Stomach (tissue), 9 donors: ENCODE measurements around the gene GRIN2B. TPM values are rescaled to one million over a fixed set of nuclear protein-coding genes. Genes with fewer than 3 reads are reported as not detected.

ENCODE experiments used
- DNase-seq, 2 donors: peaks; one replicate each; pipeline versions ENCODE4 v3.0.0 to v3.0.0-alpha.2; 2013 to 2019
- H3K27ac ChIP-seq, 5 donors: fragments of 200-600 bp in 4 of 5; sonication (generic) in 4 of 5; one replicate each; pipeline ENCODE4 v1.5.1; 2013 to 2019; ENCODE audit warnings: mild to moderate bottlenecking in 1 of 5, moderate library complexity in 1 of 5
- H3K27me3 ChIP-seq, 3 donors: fragments of 200-600 bp; sonication (generic); one replicate each; pipeline ENCODE4 v1.5.1; 2017 to 2019; ENCODE audit warnings: mixed run types in 1 of 3
- H3K36me3 ChIP-seq, 4 donors: fragments of 200-600 bp; sonication (generic); 1 replicate in 3 of 4; 2 replicates in 1 of 4; pipeline ENCODE4 v1.5.1; 2016 to 2019
- H3K4me1 ChIP-seq, 4 donors: fragments of 200-600 bp; sonication (generic); one replicate each; pipeline ENCODE4 v1.5.1; 2016 to 2019
- H3K4me3 ChIP-seq, 4 donors: fragments of 200-600 bp; sonication (generic) in 3 of 4; one replicate each; pipeline ENCODE4 v1.5.1; 2016 to 2019; ENCODE audit warnings: mild to moderate bottlenecking in 1 of 4
- H3K9me3 ChIP-seq, 4 donors: fragments of 200-600 bp; sonication (generic); one replicate each; pipeline ENCODE4 v1.5.1; 2016 to 2019
- EP300 ChIP-seq: sonication (generic); formaldehyde crosslinking; IDR thresholded peaks from one replicate; pipeline ENCODE4 v1.6.1; 2017; ENCODE audit warnings: antibody characterized with exemption
- POLR2A ChIP-seq, 4 donors: fragments of 450-650 bp; IDR thresholded peaks; one replicate each; pipeline ENCODE4 v1.6.1; 2016; ENCODE audit warnings: antibody characterized with exemption in 4 of 4, control low read depth in 2 of 4, mild to moderate bottlenecking in 1 of 4, moderate library complexity in 1 of 4
- POLR2AphosphoS5 ChIP-seq, 3 donors: sonication (generic); formaldehyde crosslinking; IDR thresholded peaks; one replicate each; pipeline ENCODE4 v1.6.1; 2016; ENCODE audit warnings: antibody characterized with exemption in 3 of 3
- WGBS, 5 donors: extraction: QIAGEN DNeasy Blood & Tissue Kit in 3 of 5; methylation state at CpG; one replicate each; pipeline versions ENCODE4 v1.1.5 to v1.1.7; 2013 to 2018; 5-methylcytosine and 5-hydroxymethylcytosine counted together
- intact Hi-C: fragments of 100-400 bp; cut with DNase I; formaldehyde crosslinking; loops from one replicate; pipeline ENCODE4 v1.15.1; 2023; ENCODE audit warnings: low total_unique reads
- polyA plus RNA-seq, 3 donors: library from polyadenylated mRNA; stranded (reverse); fragments of 200-250 nt; gene quantifications; one replicate each; pipeline ENCODE4 v1.2.3, GENCODE V29; 2013
- total RNA-seq, 5 donors: library from RNA; depleted of rRNA; stranded (reverse); fragments of >200 nt; gene quantifications; one replicate each; pipeline versions ENCODE4 v1.1.0 to v1.2.3, GENCODE V29; 2014 to 2016
- TF ChIP-seq, protein P1 (sequence below), 7 experiments: fragments of 450-650 bp in 4 of 7; fragments of 200-600 bp in 3 of 7; sonication (generic) in 3 of 7; IDR thresholded peaks; one replicate each; pipeline ENCODE4 v1.5.1; 2016 to 2019; ENCODE audit warnings: antibody characterized with exemption in 7 of 7, control low read depth in 2 of 7, mild to moderate bottlenecking in 1 of 7
- donor health status: healthy with polysubstance abuse.
- donor health status: Bipolar disorder and iron deficiency.
- donor health status: healthy.

GRIN2B gene
- total and polyA plus RNA-seq, 8 donors, result under 0.01 to 0.55 (median 0.23) TPM; not detected in 4

DNA sequence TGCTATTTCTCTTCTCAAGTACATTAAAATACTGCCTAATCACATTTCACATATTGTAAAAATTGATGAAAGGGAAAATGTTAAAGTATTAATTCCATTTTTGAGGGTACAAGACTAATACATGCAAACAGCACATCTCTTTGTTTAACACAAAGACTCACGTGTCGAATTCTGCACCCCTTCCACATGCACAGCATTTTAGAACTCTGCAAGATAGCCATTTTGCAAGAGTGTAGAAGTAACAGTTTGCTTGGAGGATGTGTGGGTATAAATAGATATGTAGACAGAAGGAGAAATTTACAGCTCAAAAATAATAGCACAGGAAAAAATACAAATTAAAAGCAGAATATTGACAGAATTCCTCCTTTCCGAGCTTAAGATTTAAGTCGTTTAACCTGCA, 2.5 kb downstream of the GRIN2B start:
- no peak overlapping the region for H3K4me3 ChIP-seq
- no peak overlapping the region for H3K27ac ChIP-seq
- intact Hi-C loops, result no loop called here
- no peak for DNase-seq
- TF ChIP-seq EP300 (no peak), POLR2AphosphoS5 (IDR thresholded peaks at IDR 0.05) (no peak), POLR2A (IDR thresholded peaks at IDR 0.05) (no peak)
- TF ChIP-seq, protein P1, sequence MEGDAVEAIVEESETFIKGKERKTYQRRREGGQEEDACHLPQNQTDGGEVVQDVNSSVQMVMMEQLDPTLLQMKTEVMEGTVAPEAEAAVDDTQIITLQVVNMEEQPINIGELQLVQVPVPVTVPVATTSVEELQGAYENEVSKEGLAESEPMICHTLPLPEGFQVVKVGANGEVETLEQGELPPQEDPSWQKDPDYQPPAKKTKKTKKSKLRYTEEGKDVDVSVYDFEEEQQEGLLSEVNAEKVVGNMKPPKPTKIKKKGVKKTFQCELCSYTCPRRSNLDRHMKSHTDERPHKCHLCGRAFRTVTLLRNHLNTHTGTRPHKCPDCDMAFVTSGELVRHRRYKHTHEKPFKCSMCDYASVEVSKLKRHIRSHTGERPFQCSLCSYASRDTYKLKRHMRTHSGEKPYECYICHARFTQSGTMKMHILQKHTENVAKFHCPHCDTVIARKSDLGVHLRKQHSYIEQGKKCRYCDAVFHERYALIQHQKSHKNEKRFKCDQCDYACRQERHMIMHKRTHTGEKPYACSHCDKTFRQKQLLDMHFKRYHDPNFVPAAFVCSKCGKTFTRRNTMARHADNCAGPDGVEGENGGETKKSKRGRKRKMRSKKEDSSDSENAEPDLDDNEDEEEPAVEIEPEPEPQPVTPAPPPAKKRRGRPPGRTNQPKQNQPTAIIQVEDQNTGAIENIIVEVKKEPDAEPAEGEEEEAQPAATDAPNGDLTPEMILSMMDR (IDR thresholded peaks at IDR 0.05), result no peak
- peaks cover 17 to 29% (median 22%) of the 10 kb centered on the region in 4 donors for H3K4me1 ChIP-seq
- WGBS, 5 donors, result 61 to 88% (median 81%) methylated on average over 4 of the region's 4 CpGs
- no peaks in the 10 kb centered on the region for H3K36me3 ChIP-seq
- no peaks in the 10 kb centered on the region for H3K9me3 ChIP-seq
- peaks cover 0 to 67% (median 30%) of the 10 kb centered on the region in 3 donors for H3K27me3 ChIP-seq

GRCh38 chr12:13976880-13977279, 4.5 kb downstream of the GRIN2B start:
- Histone ChIP-seq H3K27me3 (peaks cover 0 to 48% (median 24%) of the 10 kb centered on the region in 3 donors), H3K9me3 (no peaks in the 10 kb centered on the region), H3K4me1 (peaks cover 14 to 22% (median 17%) of the 10 kb centered on the region in 4 donors), H3K27ac (no peak overlapping the region), H3K4me3 (no peak overlapping the region), H3K36me3 (no peaks in the 10 kb centered on the region)
- WGBS, 5 donors, result 65 to 88% (median 81%) methylated on average over 2 of the region's 2 CpGs
- no peak for TF ChIP-seq POLR2AphosphoS5 (IDR thresholded peaks at IDR 0.05)
- TF ChIP-seq POLR2A (IDR thresholded peaks at IDR 0.05), result no peak
- TF ChIP-seq, protein P1 (IDR thresholded peaks at IDR 0.05), result no peak
- no peak for TF ChIP-seq EP300
- no peak for DNase-seq
- intact Hi-C loops, result no loop called here

DNA sequence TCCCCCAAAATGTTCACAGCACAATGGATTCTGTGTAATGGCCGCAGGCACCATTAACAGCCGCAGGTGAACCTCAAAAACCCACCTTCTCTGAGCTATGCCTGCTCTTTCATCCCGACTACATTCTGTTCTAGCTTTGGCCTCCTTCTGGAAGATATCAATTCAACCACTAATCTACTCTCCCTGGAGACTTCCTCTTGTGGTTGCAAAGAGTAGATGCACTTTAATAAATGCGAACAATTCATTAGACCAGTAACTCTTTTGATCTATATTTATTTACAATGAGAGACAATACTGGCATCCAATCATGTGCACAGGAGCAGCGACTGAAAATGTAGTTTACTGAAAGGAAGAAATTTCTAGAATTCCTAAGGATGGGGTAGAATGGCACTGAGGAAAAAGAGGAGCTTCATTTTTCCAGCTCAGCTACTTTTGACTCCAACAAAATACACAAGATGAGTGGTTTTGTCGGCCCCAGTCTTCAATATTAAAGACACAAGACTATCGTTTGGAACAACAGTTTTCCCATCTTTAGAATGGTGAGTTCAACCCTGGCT, 5.3 kb downstream of the GRIN2B start:
- no peak overlapping the region for H3K4me3 ChIP-seq
- no peak for DNase-seq
- TF ChIP-seq, protein P1 (IDR thresholded peaks at IDR 0.05), result no peak
- TF ChIP-seq POLR2AphosphoS5 (IDR thresholded peaks at IDR 0.05) (no peak), EP300 (no peak), POLR2A (IDR thresholded peaks at IDR 0.05) (no peak)
- no peaks in the 10 kb centered on the region for H3K36me3 ChIP-seq
- no peak overlapping the region for H3K27ac ChIP-seq
- H3K27me3 ChIP-seq, result peaks cover 0 to 41% (median 17%) of the 10 kb centered on the region in 3 donors
- no peaks in the 10 kb centered on the region for H3K9me3 ChIP-seq
- WGBS, 5 donors, result 72 to 78% (median 76%) methylated on average over 7 of the region's 7 CpGs
- H3K4me1 ChIP-seq, result peaks cover 8 to 14% (median 9%) of the 10 kb centered on the region in 4 donors
- intact Hi-C loops, result no loop called here

- Histone ChIP-seq H3K27ac (no peak overlapping the region), H3K4me3 (no peak overlapping the region), H3K9me3 (no peaks in the 10 kb centered on the region), H3K27me3 (peaks cover 0 to 20% (median 0%) of the 10 kb centered on the region in 3 donors), H3K4me1 (no peaks in the 10 kb centered on the region), H3K36me3 (no peaks in the 10 kb centered on the region)
- no peak for TF ChIP-seq POLR2A (IDR thresholded peaks at IDR 0.05)
- TF ChIP-seq, protein P1 (IDR thresholded peaks at IDR 0.05), result no peak
- no peak for TF ChIP-seq EP300
- TF ChIP-seq POLR2AphosphoS5 (IDR thresholded peaks at IDR 0.05), result no peak
- DNase-seq, result peak in 1 of 2 donors; percentile 36
- intact Hi-C loops, result no loop called here
Measured at GRCh38 chr12:13973996-13974395, 7.4 kb downstream of the GRIN2B start.
